NCI-H2171 treated with DMSO at 0.1 percent for 48 hours (cell line): Measurements from ENCODE around the gene IDI2.

Experiments used
- DNase-seq: peaks from one replicate; lab custom pipeline; 2025; lab: John Stamatoyannopoulos, UW

Gene IDI2

GRCh38 chr10:980468-981093 is 45.1 kb downstream of the IDI2 start:
- DNase-seq, result no peak

GRCh38 chr10:978826-979421 is 46.7 kb downstream of the IDI2 start:
- no peak for DNase-seq

- no peak for DNase-seq
Measured at GRCh38 chr10:976316-976715, 49.3 kb downstream of the IDI2 start.

DNA sequence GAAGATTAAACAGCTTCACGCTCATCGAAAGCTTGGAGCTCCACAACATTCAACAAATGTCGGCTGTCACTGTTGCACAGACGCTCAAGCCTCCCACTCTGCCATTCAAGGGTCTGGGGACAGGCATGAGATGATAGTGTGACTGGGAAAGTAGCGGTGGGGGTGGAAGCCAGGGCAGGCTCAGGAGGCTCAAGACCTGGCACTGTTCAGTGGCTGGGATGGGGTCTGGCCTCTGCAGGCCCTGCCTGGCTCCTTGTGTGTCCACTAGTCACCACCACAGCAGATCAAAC is 50.9 kb downstream of the IDI2 start:
- DNase-seq, result no peak

GRCh38 chr10:974038-974784 is 51.4 kb downstream of the IDI2 start:
- DNase-seq, result no peak

GRCh38 chr10:972763-973162 is 52.9 kb downstream of the IDI2 start:
- DNase-seq, result no peak

DNA sequence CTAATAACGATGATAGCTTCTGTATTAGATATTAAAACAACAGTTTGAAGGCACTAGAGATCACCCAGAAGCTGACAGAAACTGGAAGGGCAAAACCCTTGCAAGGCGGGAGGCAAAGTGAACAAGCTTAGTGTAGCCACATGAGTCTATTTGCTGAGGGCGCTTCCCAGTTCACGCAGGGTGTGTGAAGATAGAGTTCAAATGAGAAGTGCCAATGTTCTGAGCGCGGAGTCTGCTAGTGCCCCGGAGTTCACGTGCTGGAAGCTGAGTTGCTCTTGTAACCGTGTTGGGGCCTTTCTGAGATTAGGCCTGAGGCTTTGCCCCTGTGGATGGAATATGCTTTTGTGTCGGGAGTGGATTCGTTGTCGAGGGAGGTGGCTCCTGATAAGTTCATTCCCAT is 54.0 kb downstream of the IDI2 start:
- DNase-seq, result no peak

GRCh38 chr10:971150-971542 is 54.5 kb downstream of the IDI2 start:
- no peak for DNase-seq

DNA sequence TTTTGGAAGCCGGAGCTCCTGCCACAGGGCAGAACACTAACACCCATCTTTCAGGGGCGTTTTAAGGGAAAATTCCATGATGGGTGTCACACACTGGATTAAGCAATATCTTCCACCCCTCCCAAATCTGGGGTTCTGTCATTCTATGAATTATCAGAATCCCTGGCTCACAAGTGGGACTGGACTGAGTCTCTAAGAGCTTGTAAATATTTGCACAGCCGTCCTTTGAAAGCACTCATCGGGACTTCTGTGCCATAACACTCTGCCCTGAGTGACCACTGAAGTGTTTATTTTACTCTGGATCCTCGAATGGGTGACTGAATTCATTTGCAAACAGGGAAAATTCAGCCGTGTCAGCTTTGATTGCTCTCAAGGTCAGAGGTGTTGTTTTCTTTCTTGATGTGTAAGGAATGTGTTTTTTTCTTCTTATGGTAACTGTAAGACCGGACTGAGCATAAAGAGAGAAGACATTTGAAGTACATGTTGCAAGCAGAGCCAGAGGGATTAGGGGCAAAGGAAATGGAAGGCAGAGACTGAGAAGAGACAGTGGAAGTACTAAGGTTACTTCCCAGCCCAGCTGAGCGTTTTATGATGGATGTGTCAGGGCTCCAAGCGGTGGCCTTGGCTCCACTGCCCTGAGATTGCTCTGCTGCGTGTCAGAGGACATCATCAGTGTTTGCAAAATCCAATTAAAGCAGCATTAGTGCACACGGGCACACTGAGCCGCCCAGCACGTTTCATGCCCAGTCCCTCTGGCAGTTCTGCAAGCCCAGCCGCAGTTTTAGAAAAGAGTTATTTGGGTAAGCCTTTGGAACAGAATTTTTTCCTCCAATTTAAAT is 55.1 kb downstream of the IDI2 start:
- no peak for DNase-seq

DNA sequence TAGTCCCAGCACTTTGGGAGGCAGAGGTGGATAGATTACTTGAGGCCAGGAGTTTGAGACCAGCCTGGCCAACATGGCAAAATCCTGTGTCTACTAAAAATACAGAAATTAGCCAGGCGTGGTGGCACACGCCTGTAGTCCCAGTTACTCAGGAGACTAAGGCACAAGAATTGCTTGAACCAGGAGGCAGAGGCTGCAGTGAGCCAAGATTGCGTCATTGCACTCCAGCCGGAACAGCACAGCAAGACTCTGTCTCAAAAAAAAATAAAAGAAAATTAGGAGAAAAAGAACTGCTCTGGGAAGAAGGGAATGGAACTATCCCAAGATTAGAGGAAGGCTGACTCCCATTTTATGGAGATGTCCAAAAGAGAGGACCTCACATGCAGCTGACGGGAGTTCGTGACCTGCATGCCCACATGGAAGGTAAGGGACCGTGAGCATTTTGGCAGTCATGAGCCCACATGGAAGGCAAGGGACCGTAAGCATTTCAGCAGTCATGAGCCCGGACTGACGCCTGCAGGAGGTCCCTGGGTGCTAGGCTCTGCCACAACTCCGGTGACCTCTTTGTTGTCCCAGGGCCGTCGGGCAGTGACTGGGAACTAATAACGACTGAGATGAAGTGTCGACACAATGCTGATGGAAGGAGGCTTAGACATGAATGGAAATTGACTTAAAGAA is 56.0 kb downstream of the IDI2 start:
- no peak for DNase-seq
